GM12864 (cell line): ENCODE data around the gene ARHGAP6.

ENCODE experiments used
- DNase-seq: peaks from one replicate; pipeline ENCODE4 v3.0.0-alpha.2; 2011; ENCODE audit warnings: low read depth
- H3K4me3 ChIP-seq: 2 replicates; pipeline ENCODE4 v1.5.1; 2011; ENCODE audit warnings: mild to moderate bottlenecking, low read depth, low read length, control low read depth
- CTCF ChIP-seq: IDR thresholded peaks from 2 replicates; pipeline ENCODE4 v1.5.1; 2011; ENCODE audit warnings: low read depth, mild to moderate bottlenecking, moderate library complexity, low read length, control low read depth, inconsistent platforms; ENCODE audit errors: missing control alignments

The ARHGAP6 gene

GRCh38 chrX:11406109-11406765, 259.5 kb downstream of the ARHGAP6 start:
- H3K4me3 ChIP-seq = no peak overlapping the region
- no peak for TF ChIP-seq CTCF
- no peak for DNase-seq

GRCh38 chrX:11403631-11404030, 262.1 kb downstream of the ARHGAP6 start:
- TF ChIP-seq CTCF = no peak
- DNase-seq = no peak
- no peak overlapping the region for H3K4me3 ChIP-seq

- no peak for DNase-seq
- no peak overlapping the region for H3K4me3 ChIP-seq
- TF ChIP-seq CTCF = no peak
Measured at GRCh38 chrX:11401966-11402365, 263.8 kb downstream of the ARHGAP6 start.

GRCh38 chrX:11399489-11400094, 266.1 kb downstream of the ARHGAP6 start:
- no peak overlapping the region for H3K4me3 ChIP-seq
- TF ChIP-seq CTCF = no peak
- DNase-seq = no peak

GRCh38 chrX:11398785-11399184, 266.9 kb downstream of the ARHGAP6 start:
- no peak for TF ChIP-seq CTCF
- DNase-seq = no peak
- no peak overlapping the region for H3K4me3 ChIP-seq

- DNase-seq = no peak
- no peak overlapping the region for H3K4me3 ChIP-seq
- TF ChIP-seq CTCF = no peak
Measured at GRCh38 chrX:11398139-11398538, 267.6 kb downstream of the ARHGAP6 start.

GRCh38 chrX:11397680-11398079, 268.0 kb downstream of the ARHGAP6 start:
- no peak overlapping the region for H3K4me3 ChIP-seq
- no peak for TF ChIP-seq CTCF
- no peak for DNase-seq
